GM20000 (cell line): ENCODE data around the gene GPC6.

ENCODE experiments used
- DNase-seq: peaks from one replicate; pipeline ENCODE4 v3.0.0; 2012; ENCODE audit warnings: low spot score
- CTCF ChIP-seq: IDR thresholded peaks from 2 replicates; pipeline ENCODE4 v1.5.1; 2012; ENCODE audit warnings: mild to moderate bottlenecking, control low read depth; ENCODE audit errors: extremely low read depth, missing control alignments

Gene GPC6

GRCh38 chr13:93900731-93901130 lies 674.1 kb downstream of the GPC6 start:
- no peak for DNase-seq
- TF ChIP-seq CTCF = no peak

GRCh38 chr13:93903909-93904308 lies 677.3 kb downstream of the GPC6 start:
- TF ChIP-seq CTCF = no peak
- no peak for DNase-seq

DNA sequence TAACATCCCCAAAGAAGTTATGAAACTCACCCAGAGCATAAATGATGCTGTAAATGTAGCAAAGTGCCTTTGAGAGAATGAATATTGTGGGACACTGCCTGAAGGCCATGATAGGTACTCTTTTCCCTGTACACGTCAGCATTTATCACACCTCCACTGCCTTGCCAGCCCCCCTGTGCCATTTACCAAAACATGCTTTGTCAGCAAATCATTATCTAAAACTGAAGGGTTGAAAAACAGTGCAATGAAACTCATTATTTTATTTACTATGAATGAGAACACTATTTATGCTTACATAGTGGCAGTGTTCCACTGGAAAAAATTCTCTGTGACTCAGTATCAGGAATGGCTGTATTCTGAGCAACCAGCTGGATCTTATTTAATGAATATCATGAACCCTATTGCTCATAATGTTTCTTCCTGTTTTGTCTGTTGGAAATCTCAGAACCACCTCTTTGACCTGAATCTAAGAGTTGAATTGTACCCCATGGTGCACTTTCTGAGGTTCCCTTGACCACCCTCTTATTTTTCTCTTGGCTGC lies 688.7 kb downstream of the GPC6 start:
- no peak for DNase-seq
- TF ChIP-seq CTCF = no peak

DNA sequence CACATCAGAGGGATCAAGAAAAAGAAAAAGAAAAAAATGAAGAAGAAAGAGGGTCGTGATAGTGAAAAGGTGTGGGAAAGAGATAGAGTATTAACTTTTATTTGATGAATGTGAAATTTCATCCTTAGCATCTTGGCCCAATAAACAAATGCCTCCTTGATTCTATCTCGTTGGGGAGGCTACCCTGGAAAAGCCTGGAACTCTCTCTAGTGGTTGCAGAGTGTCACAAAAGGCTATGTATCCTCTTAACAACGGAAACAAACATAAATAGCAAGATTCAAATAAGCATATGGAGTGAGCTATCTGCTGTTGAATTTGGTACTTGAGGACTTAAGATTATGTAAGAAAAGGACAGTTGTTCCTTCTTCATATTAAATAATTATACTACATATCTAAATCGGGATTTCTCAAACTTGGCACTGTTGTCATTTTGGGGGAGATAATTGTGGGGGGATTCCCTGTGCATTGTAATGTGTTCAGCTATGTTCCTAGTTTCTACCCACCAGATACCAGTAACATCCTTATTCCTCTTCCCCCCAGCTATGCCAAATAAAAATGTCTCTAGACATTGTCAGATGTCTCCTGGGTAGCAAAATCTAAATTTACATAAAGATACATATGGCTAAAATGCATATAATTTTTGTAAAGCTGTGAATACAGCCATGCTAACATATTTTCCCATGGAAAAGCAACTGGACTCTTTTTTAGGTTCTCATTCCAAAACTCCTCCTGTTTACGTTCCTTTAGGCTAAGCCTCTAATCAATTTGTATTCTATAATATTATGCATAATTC lies 695.7 kb downstream of the GPC6 start:
- no peak for TF ChIP-seq CTCF
- DNase-seq = no peak

DNA sequence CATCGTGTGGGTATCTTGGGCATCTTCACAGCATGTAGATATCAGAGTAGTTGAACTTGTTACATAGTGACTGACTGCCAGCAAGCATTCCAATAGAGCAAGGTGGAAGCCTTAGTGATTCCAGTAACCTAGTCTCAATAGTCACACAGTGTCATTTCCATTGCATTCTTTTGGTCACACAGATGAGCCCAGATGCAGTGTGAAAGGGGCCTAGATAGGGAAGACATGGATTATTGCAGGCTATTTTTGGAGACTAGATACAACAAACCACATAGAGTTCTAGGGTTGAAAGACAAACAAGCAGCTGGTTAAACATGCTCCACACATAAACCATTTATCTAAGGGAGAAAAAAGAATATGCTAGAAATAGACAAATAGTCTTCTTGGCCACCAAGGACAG lies 699.4 kb downstream of the GPC6 start:
- no peak for TF ChIP-seq CTCF
- DNase-seq = no peak

- no peak for TF ChIP-seq CTCF
- DNase-seq = no peak
These were observed 699.8 kb downstream of the GPC6 start for GRCh38 chr13:93926425-93926824.

- DNase-seq = no peak
- no peak for TF ChIP-seq CTCF
These were observed 700.8 kb downstream of the GPC6 start for GRCh38 chr13:93927431-93927830.
